Stimulated activated memory B cell treated with anti-CD40 and anti-IgM and Interleukin-4, amounts not matched to agents 10 μg/mL and 1 μg/mL and 100 μg/mL, for 72 hours (primary cell): ENCODE results near the gene SGIP1.
"Not testable (repeated sequence)": the region's sequence is repeated elsewhere in the genome, so short reads cannot be mapped to it uniquely, and the experiment has no call there.

Experiments used
- ATAC-seq: fragments of 150-1000 bp; cut with Tn5 transposase; 2 replicates; pipeline ENCODE4 v1.10.0; 2021
- H3K27ac Mint-ChIP-seq: one replicate; pipeline ENCODE4 v1.8.0; 2022; ENCODE audit warnings: mild to moderate bottlenecking, mixed read lengths
- H3K27me3 Mint-ChIP-seq: one replicate; pipeline ENCODE4 v1.8.0; 2022; ENCODE audit warnings: mixed read lengths
- H3K36me3 Mint-ChIP-seq: one replicate; pipeline ENCODE4 v1.8.0; 2022; ENCODE audit warnings: mixed read lengths
- H3K4me1 Mint-ChIP-seq: one replicate; pipeline ENCODE4 v1.8.0; 2022; ENCODE audit warnings: mixed read lengths
- H3K4me3 Mint-ChIP-seq: one replicate; pipeline ENCODE4 v1.8.0; 2022; ENCODE audit warnings: mild to moderate bottlenecking, moderate library complexity, mixed read lengths
- H3K9me3 Mint-ChIP-seq: one replicate; pipeline ENCODE4 v1.8.0; 2022; ENCODE audit warnings: mixed read lengths

Gene SGIP1

GRCh38 chr1:66779475-66780078 is 245.6 kb downstream of the SGIP1 start:
- Mint-ChIP-seq H3K36me3 (no peaks in the 10 kb centered on the region), H3K4me1 (no peaks in the 10 kb centered on the region), H3K9me3 (peaks cover 4% of the 10 kb centered on the region), H3K27ac (no peak overlapping the region), H3K27me3 (peaks cover 27% of the 10 kb centered on the region), H3K4me3 (no peak overlapping the region)
- ATAC-seq = no peak

- ATAC-seq, H3K4me3 Mint-ChIP-seq, H3K36me3 Mint-ChIP-seq, H3K27me3 Mint-ChIP-seq, H3K9me3 Mint-ChIP-seq, H3K27ac Mint-ChIP-seq: not testable (repeated sequence)
- H3K4me1 Mint-ChIP-seq = peaks cover 15% of the 10 kb centered on the region
Observed at GRCh38 chr1:66785800-66786199, 251.8 kb downstream of the SGIP1 start.

DNA sequence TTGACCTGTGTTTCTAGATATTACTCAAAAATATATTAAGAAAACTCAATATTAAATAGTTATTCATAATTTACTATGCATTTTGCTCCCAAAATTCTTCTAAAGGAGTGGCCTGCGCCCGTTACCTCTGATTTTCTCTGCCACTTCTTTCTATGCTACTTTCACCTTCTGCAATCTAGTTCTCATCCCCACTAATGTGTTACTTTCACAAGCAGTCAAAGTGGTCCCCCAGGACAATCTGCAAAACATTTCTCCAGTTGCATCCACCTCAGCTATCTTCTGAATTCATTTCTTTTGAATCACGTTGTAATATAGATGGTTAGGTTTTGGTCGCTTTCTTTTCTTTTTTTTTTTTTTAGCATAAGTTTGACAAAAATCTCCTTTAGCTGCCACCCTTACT is 253.7 kb downstream of the SGIP1 start:
- Mint-ChIP-seq H3K9me3 (no peaks in the 10 kb centered on the region), H3K36me3 (no peaks in the 10 kb centered on the region), H3K4me3 (no peak overlapping the region), H3K27ac (no peak overlapping the region), H3K4me1 (peaks cover 20% of the 10 kb centered on the region), H3K27me3 (no peaks in the 10 kb centered on the region)
- ATAC-seq = no peak

DNA sequence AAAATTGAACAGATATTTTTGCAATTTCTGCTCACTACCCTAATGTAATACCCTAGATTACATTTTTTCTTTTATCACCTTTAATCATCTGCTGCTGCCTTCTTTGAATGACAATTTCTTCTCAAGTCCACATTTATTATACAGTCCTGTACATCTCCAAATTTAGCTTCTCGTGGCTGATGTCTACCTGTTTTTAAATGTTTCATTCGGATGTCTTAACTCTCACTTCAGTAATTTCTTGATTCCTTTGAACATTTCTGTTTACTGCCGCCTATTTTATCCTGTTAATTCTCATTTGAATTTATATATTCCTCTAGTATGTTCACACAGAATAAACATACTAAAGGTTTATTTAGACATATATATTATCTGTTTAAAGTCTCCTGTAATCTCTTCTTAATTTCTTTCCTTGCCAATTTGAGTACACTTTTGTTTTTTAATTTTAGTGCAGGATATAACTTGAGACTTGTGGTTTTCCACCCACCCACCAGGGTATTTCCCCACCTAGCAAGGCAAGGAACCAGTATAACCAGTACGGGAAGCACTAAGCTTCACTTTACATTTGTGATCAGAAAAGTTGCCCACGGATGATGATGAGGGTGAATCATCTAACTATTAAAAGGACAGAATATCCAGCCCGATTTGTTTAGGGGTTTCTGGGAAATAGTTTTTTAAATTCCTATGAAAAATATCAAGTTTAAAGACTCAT is 254.4 kb downstream of the SGIP1 start:
- H3K36me3 Mint-ChIP-seq = no peaks in the 10 kb centered on the region
- peak overlapping the region; percentile 30 for H3K4me3 Mint-ChIP-seq

DNA sequence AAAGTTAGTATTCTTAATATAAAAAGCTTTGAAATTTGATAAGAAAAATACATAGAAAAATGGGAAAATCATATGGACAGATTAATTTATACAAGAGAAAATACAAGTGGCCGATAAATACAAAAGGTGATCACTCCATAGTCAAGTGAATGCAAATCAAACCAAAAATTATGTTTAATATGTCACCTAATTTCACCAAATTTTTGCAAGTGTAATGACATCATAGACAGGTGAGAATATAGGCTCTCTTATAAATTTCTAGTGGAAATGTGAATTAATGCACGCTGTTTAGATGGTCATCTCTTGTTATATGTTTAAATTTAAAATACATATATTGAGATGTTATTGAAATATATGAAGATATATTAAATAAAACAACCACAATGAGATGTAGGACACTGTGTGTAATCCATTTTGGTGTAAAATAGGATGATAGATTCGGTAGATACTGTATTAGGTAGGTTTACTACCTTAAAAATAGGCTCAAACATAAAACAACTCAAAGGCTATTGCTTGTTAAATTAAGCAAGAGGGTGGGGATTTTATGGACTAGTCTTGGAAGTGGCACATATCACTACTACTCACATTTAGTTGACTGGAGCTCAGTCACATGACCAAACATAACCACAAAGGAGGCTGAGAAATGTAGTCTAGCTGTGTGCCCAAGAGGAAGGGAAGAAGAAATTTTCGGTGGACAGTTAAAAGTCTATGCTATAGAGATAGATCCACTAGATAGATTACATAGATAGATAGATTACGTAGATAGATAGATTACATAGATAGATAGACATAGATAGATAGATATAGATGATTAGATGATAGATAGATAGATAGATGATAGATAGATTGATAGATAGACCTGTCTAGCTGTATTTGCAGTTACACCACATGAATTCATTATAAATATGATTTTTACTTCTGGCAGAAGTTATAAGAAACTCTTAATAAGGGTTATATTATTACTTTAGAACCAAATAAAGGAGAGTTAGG is 258.0 kb downstream of the SGIP1 start:
- peaks cover 20% of the 10 kb centered on the region for H3K4me1 Mint-ChIP-seq
- no peaks in the 10 kb centered on the region for H3K27me3 Mint-ChIP-seq
- H3K4me3 Mint-ChIP-seq = no peak overlapping the region
- H3K36me3 Mint-ChIP-seq = no peaks in the 10 kb centered on the region
- ATAC-seq = no peak
- H3K9me3 Mint-ChIP-seq = no peaks in the 10 kb centered on the region
- H3K27ac Mint-ChIP-seq = no peak overlapping the region

More for the DNA sequence above, 254.4 kb downstream of the SGIP1 start:
- H3K27me3 Mint-ChIP-seq = no peaks in the 10 kb centered on the region
- peak overlapping the region; percentile 66 for H3K27ac Mint-ChIP-seq
- H3K9me3 Mint-ChIP-seq = no peaks in the 10 kb centered on the region
- H3K4me1 Mint-ChIP-seq = peaks cover 20% of the 10 kb centered on the region
- ATAC-seq = peak; percentile 62

- not testable (repeated sequence) for H3K9me3 Mint-ChIP-seq, ATAC-seq, H3K27me3 Mint-ChIP-seq
Observed at GRCh38 chr1:66795839-66796238, 261.9 kb downstream of the SGIP1 start.

More at GRCh38 chr1:66795839-66796238, 261.9 kb downstream of the SGIP1 start:
- H3K4me3 Mint-ChIP-seq, H3K36me3 Mint-ChIP-seq, H3K4me1 Mint-ChIP-seq, H3K27ac Mint-ChIP-seq: not testable (repeated sequence)
